WTC11 (cell line): ENCODE results near the gene XIAP. TPM values are rescaled to one million over a fixed set of nuclear protein-coding genes. Genes with fewer than 3 reads are reported as not detected.
A peak's percentile ranks its signal among the peaks of the same experiment; 100 is the strongest.

Source experiments
- ATAC-seq: fragments of 200-7000 bp; cut with Tn5 transposase; 2 replicates; pipeline ENCODE4 v1.10.0; 2021; ENCODE audit warnings: mild to moderate bottlenecking, moderate library complexity
- CTCF ChIA-PET: fragments of 300-600 bp; sonication (Branson Sonifier 250); formaldehyde crosslinking; loops from one replicate; lab custom pipeline; 2021; ENCODE audit warnings: antibody characterized with exemption; lab: Charles Lee
- POLR2A ChIA-PET: fragments of 350-600 bp; sonication (Branson Sonifier 250); formaldehyde crosslinking; loops from one replicate; lab custom pipeline; 2021; ENCODE audit warnings: antibody characterized with exemption; lab: Charles Lee
- DNase-seq: peaks from one replicate; pipeline ENCODE4 v3.0.0; 2021; ENCODE audit warnings: low spot score
- H3K27ac Mint-ChIP-seq: 2 replicates; pipeline ENCODE4 v1.8.0; 2021; ENCODE audit warnings: mixed read lengths
- H3K27me3 Mint-ChIP-seq: 2 replicates; pipeline ENCODE4 v1.8.0; 2021; ENCODE audit warnings: low read depth, mild to moderate bottlenecking, moderate library complexity, mixed read lengths
- H3K36me3 Mint-ChIP-seq: 2 replicates; pipeline ENCODE4 v1.8.0; 2021; ENCODE audit warnings: mixed read lengths
- H3K4me1 Mint-ChIP-seq: 2 replicates; pipeline ENCODE4 v1.8.0; 2022; ENCODE audit warnings: mixed read lengths
- H3K4me3 Mint-ChIP-seq: 2 replicates; pipeline ENCODE4 v1.8.0; 2021; ENCODE audit warnings: mild to moderate bottlenecking, moderate library complexity, mixed read lengths
- H3K9me3 Mint-ChIP-seq: 2 replicates; pipeline ENCODE4 v1.8.0; 2021; ENCODE audit warnings: mixed read lengths
- CREB1 ChIP-seq: sonication (generic); formaldehyde crosslinking; IDR thresholded peaks from 2 replicates; pipeline ENCODE4 v1.8.0; 2023; ENCODE audit warnings: mild to moderate bottlenecking, missing genetic modification reagents
- FOXJ3 ChIP-seq: sonication (generic); formaldehyde crosslinking; IDR thresholded peaks from 2 replicates; pipeline ENCODE4 v1.9.0; 2021; ENCODE audit warnings: missing genetic modification reagents, mild to moderate bottlenecking, borderline replicate concordance
- FOXP1 ChIP-seq: sonication (generic); formaldehyde crosslinking; IDR thresholded peaks from 2 replicates; pipeline ENCODE4 v1.8.0; 2022; ENCODE audit warnings: missing genetic modification reagents, mild to moderate bottlenecking, moderate library complexity, borderline replicate concordance
- GTF2I ChIP-seq: fragments of 250-450 bp; sonication (Bioruptor Pico); conservative IDR thresholded peaks from 2 replicates; pipeline ENCODE4 v1.4.0; 2021; ENCODE audit warnings: mild to moderate bottlenecking
- MYBL2 ChIP-seq: sonication (generic); formaldehyde crosslinking; IDR thresholded peaks from 2 replicates; pipeline ENCODE4 v1.8.1; 2023; ENCODE audit warnings: mild to moderate bottlenecking, moderate library complexity, missing genetic modification reagents
- NR2C2 ChIP-seq: sonication (generic); formaldehyde crosslinking; IDR thresholded peaks from 2 replicates; pipeline ENCODE4 v1.8.0; 2022; ENCODE audit warnings: mild to moderate bottlenecking, missing genetic modification reagents
- PRRX2 ChIP-seq: fragments of 250-450 bp; sonication (Bioruptor Pico); IDR thresholded peaks from 2 replicates; pipeline ENCODE4 v1.8.0; 2021; ENCODE audit warnings: mild to moderate bottlenecking
- SMAD3 ChIP-seq: sonication (generic); formaldehyde crosslinking; IDR thresholded peaks from 2 replicates; pipeline ENCODE4 v1.8.0; 2022; ENCODE audit warnings: missing genetic modification reagents, mild to moderate bottlenecking, borderline replicate concordance
- SOX15 ChIP-seq: fragments of 250-450 bp; sonication (Bioruptor Pico); IDR thresholded peaks from 2 replicates; pipeline ENCODE4 v1.9.0; 2021; ENCODE audit warnings: mild to moderate bottlenecking
- TEAD4 ChIP-seq: sonication (generic); formaldehyde crosslinking; IDR thresholded peaks from 2 replicates; pipeline ENCODE4 v1.8.0; 2022; ENCODE audit warnings: mild to moderate bottlenecking, missing genetic modification reagents
- ZNF138 ChIP-seq: sonication (generic); formaldehyde crosslinking; conservative IDR thresholded peaks from 2 replicates; pipeline ENCODE4 v1.8.1; 2022; ENCODE audit warnings: mild to moderate bottlenecking, moderate library complexity, missing genetic modification reagents
- ZNF317 ChIP-seq: sonication (generic); formaldehyde crosslinking; IDR thresholded peaks from 2 replicates; pipeline ENCODE4 v1.8.1; 2023; ENCODE audit warnings: low read depth, mild to moderate bottlenecking, moderate library complexity, missing genetic modification reagents, borderline replicate concordance
- ZNF416 ChIP-seq: fragments of 250-450 bp; sonication (Bioruptor Pico); IDR thresholded peaks from 2 replicates; pipeline ENCODE4 v1.9.0; 2021; ENCODE audit warnings: mild to moderate bottlenecking, inconsistent platforms
- total RNA-seq: library from RNA; stranded (reverse); gene quantifications from 3 replicates; pipeline ENCODE4 v1.2.3, GENCODE V29; 2021
- TF ChIP-seq, protein P1 (sequence below): fragments of 250-450 bp; sonication (Bioruptor Pico); IDR thresholded peaks from 2 replicates; pipeline ENCODE4 v1.9.0; 2021; ENCODE audit warnings: mild to moderate bottlenecking
- TF ChIP-seq, protein P2 (sequence below): sonication (generic); formaldehyde crosslinking; IDR thresholded peaks from 2 replicates; pipeline ENCODE4 v1.8.1; 2023; ENCODE audit warnings: mild to moderate bottlenecking, moderate library complexity, missing genetic modification reagents
- TF ChIP-seq, protein P3 (sequence below): sonication (generic); formaldehyde crosslinking; IDR thresholded peaks from 2 replicates; pipeline ENCODE4 v1.8.0; 2022; ENCODE audit warnings: mild to moderate bottlenecking, missing genetic modification reagents
- TF ChIP-seq, protein P4 (sequence below): sonication (generic); formaldehyde crosslinking; IDR thresholded peaks from 2 replicates; pipeline ENCODE4 v1.8.1; 2022; ENCODE audit warnings: mild to moderate bottlenecking, missing genetic modification reagents, moderate library complexity, borderline replicate concordance
- TF ChIP-seq, protein P5 (sequence below): sonication (generic); formaldehyde crosslinking; conservative IDR thresholded peaks from 2 replicates; pipeline ENCODE4 v1.8.1; 2023; ENCODE audit warnings: mild to moderate bottlenecking, low read depth, missing genetic modification reagents, moderate library complexity
- TF ChIP-seq, protein P6 (sequence below): fragments of 200-600 bp; IDR thresholded peaks from 2 replicates; pipeline ENCODE4 v1.8.0; 2022; ENCODE audit warnings: antibody characterized with exemption
- TF ChIP-seq, protein P7 (sequence below): sonication (generic); formaldehyde crosslinking; IDR thresholded peaks from 2 replicates; pipeline ENCODE4 v1.8.1; 2023; ENCODE audit warnings: mild to moderate bottlenecking, missing genetic modification reagents, moderate library complexity
- TF ChIP-seq, protein P8 (sequence below): fragments of 250-450 bp; sonication (Bioruptor Pico); IDR thresholded peaks from 2 replicates; pipeline ENCODE4 v2.1.2; 2022; ENCODE audit warnings: mild to moderate bottlenecking, moderate library complexity

Gene XIAP
- total RNA-seq, 1 experiment from 2014 or later = 40.7 TPM

DNA sequence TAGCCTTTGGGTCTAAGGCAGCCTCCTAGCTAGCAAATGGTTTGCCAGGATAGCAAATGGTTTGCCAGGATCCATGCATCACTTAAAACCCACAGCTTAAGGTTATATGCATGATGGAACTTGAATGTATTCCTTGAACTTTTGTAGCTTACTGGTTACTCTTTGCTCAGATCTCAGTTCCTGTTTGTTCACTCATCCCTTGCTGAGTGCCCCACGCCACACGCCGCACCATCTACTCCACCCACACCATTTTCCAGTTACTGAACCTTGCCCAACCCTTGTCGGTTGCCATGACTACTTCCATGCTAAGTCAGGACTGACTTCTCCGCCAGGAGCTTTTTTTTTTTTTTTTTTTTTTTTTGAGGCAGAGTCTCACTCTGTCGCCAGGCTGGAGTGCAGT lies 29.5 kb upstream of the XIAP start (continued):
- TF ChIP-seq CREB1 (CRISPR knock-in tag) = no peak
- TF ChIP-seq SOX15 (CRISPR knock-in tag) = no peak
- TF ChIP-seq, protein P1, sequence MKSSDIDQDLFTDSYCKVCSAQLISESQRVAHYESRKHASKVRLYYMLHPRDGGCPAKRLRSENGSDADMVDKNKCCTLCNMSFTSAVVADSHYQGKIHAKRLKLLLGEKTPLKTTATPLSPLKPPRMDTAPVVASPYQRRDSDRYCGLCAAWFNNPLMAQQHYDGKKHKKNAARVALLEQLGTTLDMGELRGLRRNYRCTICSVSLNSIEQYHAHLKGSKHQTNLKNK (CRISPR knock-in tag) = no peak
- no peak for TF ChIP-seq MYBL2 (CRISPR knock-in tag)
- no peak for TF ChIP-seq FOXP1 (CRISPR knock-in tag)
- TF ChIP-seq ZNF138 (CRISPR knock-in tag) = no peak
- TF ChIP-seq TEAD4 (CRISPR knock-in tag) = no peak
- TF ChIP-seq, protein P2, sequence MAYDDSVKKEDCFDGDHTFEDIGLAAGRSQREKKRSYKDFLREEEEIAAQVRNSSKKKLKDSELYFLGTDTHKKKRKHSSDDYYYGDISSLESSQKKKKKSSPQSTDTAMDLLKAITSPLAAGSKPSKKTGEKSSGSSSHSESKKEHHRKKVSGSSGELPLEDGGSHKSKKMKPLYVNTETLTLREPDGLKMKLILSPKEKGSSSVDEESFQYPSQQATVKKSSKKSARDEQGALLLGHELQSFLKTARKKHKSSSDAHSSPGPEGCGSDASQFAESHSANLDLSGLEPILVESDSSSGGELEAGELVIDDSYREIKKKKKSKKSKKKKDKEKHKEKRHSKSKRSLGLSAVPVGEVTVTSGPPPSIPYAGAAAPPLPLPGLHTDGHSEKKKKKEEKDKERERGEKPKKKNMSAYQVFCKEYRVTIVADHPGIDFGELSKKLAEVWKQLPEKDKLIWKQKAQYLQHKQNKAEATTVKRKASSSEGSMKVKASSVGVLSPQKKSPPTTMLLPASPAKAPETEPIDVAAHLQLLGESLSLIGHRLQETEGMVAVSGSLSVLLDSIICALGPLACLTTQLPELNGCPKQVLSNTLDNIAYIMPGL (CRISPR knock-in tag) = no peak
- TF ChIP-seq, protein P3, sequence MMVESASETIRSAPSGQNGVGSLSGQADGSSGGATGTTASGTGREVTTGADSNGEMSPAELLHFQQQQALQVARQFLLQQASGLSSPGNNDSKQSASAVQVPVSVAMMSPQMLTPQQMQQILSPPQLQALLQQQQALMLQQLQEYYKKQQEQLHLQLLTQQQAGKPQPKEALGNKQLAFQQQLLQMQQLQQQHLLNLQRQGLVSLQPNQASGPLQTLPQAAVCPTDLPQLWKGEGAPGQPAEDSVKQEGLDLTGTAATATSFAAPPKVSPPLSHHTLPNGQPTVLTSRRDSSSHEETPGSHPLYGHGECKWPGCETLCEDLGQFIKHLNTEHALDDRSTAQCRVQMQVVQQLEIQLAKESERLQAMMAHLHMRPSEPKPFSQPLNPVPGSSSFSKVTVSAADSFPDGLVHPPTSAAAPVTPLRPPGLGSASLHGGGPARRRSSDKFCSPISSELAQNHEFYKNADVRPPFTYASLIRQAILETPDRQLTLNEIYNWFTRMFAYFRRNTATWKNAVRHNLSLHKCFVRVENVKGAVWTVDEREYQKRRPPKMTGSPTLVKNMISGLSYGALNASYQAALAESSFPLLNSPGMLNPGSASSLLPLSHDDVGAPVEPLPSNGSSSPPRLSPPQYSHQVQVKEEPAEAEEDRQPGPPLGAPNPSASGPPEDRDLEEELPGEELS (CRISPR knock-in tag) = no peak
- TF ChIP-seq, protein P4, sequence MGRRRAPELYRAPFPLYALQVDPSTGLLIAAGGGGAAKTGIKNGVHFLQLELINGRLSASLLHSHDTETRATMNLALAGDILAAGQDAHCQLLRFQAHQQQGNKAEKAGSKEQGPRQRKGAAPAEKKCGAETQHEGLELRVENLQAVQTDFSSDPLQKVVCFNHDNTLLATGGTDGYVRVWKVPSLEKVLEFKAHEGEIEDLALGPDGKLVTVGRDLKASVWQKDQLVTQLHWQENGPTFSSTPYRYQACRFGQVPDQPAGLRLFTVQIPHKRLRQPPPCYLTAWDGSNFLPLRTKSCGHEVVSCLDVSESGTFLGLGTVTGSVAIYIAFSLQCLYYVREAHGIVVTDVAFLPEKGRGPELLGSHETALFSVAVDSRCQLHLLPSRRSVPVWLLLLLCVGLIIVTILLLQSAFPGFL (CRISPR knock-in tag) = no peak
- TF ChIP-seq, all 79 proteins: peak for 0

DNA sequence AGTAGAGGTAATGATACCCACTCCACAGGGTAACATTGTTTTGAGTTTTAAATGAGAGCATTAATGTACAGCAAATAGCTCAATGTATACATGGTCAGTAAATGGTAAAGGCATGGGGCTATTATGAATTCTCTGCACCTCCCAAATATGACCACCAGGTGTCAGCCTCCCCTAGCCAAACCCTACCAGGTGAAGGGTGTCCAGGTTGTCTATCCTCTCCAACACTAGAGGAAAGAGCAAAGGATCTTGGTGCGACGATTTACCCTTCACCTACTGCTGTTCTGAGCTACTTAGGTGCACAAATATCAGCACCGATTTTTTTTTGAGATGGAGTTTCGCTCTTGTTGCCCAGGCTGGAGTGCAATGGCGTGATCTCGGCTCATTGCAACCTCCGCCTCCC lies 26.5 kb upstream of the XIAP start:
- CTCF ChIA-PET = interaction anchor here (0.6 to 2.4 kb wide), 14 partner anchors 9 to 199 kb away, joined by 3 to 31 read pairs (median 5); partner anchors contain the start of gene XIAP
- H3K27ac Mint-ChIP-seq = no peak overlapping the region
- peak; percentile 90 for ATAC-seq
- peaks cover 2% of the 10 kb centered on the region; the same call in 1 of the 2 replicates for H3K4me1 Mint-ChIP-seq
- no peaks in the 10 kb centered on the region for H3K36me3 Mint-ChIP-seq
- DNase-seq = peak; percentile 52
- no peaks in the 10 kb centered on the region; the same call in 1 of the 2 replicates for H3K27me3 Mint-ChIP-seq
- TF ChIP-seq, protein P5, sequence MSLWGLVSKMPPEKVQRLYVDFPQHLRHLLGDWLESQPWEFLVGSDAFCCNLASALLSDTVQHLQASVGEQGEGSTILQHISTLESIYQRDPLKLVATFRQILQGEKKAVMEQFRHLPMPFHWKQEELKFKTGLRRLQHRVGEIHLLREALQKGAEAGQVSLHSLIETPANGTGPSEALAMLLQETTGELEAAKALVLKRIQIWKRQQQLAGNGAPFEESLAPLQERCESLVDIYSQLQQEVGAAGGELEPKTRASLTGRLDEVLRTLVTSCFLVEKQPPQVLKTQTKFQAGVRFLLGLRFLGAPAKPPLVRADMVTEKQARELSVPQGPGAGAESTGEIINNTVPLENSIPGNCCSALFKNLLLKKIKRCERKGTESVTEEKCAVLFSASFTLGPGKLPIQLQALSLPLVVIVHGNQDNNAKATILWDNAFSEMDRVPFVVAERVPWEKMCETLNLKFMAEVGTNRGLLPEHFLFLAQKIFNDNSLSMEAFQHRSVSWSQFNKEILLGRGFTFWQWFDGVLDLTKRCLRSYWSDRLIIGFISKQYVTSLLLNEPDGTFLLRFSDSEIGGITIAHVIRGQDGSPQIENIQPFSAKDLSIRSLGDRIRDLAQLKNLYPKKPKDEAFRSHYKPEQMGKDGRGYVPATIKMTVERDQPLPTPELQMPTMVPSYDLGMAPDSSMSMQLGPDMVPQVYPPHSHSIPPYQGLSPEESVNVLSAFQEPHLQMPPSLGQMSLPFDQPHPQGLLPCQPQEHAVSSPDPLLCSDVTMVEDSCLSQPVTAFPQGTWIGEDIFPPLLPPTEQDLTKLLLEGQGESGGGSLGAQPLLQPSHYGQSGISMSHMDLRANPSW = no peak
- TF ChIP-seq, protein P6, sequence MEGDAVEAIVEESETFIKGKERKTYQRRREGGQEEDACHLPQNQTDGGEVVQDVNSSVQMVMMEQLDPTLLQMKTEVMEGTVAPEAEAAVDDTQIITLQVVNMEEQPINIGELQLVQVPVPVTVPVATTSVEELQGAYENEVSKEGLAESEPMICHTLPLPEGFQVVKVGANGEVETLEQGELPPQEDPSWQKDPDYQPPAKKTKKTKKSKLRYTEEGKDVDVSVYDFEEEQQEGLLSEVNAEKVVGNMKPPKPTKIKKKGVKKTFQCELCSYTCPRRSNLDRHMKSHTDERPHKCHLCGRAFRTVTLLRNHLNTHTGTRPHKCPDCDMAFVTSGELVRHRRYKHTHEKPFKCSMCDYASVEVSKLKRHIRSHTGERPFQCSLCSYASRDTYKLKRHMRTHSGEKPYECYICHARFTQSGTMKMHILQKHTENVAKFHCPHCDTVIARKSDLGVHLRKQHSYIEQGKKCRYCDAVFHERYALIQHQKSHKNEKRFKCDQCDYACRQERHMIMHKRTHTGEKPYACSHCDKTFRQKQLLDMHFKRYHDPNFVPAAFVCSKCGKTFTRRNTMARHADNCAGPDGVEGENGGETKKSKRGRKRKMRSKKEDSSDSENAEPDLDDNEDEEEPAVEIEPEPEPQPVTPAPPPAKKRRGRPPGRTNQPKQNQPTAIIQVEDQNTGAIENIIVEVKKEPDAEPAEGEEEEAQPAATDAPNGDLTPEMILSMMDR = peak; percentile 68
- H3K9me3 Mint-ChIP-seq = no peaks in the 10 kb centered on the region
- H3K4me3 Mint-ChIP-seq = no peak overlapping the region
- POLR2A ChIA-PET = interaction anchor here (0.8 to 1.0 kb wide), 2 partner anchors 27 to 130 kb away, joined by 3 to 4 read pairs; no protein-coding TSS in a partner anchor

DNA sequence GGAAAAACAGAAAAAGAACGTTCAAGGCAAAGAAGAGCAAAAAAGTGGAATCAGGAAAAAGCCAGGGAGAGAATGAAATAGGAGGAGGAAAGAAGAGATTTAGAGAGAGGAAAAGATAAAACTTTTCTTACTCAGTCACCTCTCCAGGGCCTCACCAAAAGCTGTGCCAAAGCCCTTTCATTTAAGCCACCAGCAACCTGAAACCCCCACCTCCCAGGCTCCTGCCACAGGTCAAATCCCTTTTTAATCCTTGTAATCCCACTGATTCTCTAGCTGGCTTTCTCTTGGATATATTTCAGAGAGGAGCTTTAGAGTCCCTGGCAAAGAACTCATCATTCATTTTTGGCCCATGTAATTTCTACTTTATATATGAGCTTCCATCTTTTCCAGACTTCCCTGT lies 25.7 kb upstream of the XIAP start:
- ChIA-PET CTCF (interaction anchor here (0.7 to 2.4 kb wide), 11 partner anchors 10 to 196 kb away, joined by 3 to 31 read pairs (median 5); partner anchors contain the start of gene XIAP), POLR2A (interaction anchor here (0.6 to 1.0 kb wide), 2 partner anchors 26 to 138 kb away, joined by 4 to 5 read pairs; no protein-coding TSS in a partner anchor)
- Mint-ChIP-seq H3K4me1 (peaks cover 2% of the 10 kb centered on the region; the same call in 1 of the 2 replicates), H3K9me3 (no peaks in the 10 kb centered on the region), H3K27me3 (no peaks in the 10 kb centered on the region; the same call in 1 of the 2 replicates), H3K27ac (no peak overlapping the region), H3K4me3 (no peak overlapping the region), H3K36me3 (no peaks in the 10 kb centered on the region)
- ATAC-seq = no peak
- DNase-seq = no peak
- TF ChIP-seq NR2C2 (no peak), SMAD3 (no peak), FOXJ3 (CRISPR knock-in tag) (no peak), ZNF416 (CRISPR knock-in tag) (no peak), ZNF317 (CRISPR knock-in tag) (no peak), GTF2I (CRISPR knock-in tag) (no peak), PRRX2 (no peak)
- TF ChIP-seq, protein P7, sequence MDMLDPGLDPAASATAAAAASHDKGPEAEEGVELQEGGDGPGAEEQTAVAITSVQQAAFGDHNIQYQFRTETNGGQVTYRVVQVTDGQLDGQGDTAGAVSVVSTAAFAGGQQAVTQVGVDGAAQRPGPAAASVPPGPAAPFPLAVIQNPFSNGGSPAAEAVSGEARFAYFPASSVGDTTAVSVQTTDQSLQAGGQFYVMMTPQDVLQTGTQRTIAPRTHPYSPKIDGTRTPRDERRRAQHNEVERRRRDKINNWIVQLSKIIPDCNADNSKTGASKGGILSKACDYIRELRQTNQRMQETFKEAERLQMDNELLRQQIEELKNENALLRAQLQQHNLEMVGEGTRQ (CRISPR knock-in tag) = no peak
- TF ChIP-seq, protein P8, sequence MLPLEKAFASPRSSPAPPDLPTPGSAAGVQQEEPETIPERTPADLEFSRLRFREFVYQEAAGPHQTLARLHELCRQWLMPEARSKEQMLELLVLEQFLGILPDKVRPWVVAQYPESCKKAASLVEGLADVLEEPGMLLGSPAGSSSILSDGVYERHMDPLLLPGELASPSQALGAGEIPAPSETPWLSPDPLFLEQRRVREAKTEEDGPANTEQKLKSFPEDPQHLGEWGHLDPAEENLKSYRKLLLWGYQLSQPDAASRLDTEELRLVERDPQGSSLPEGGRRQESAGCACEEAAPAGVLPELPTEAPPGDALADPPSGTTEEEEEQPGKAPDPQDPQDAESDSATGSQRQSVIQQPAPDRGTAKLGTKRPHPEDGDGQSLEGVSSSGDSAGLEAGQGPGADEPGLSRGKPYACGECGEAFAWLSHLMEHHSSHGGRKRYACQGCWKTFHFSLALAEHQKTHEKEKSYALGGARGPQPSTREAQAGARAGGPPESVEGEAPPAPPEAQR = no peak
